ENCODE measurements around the gene C19orf53.

C19orf53 gene

DNA sequence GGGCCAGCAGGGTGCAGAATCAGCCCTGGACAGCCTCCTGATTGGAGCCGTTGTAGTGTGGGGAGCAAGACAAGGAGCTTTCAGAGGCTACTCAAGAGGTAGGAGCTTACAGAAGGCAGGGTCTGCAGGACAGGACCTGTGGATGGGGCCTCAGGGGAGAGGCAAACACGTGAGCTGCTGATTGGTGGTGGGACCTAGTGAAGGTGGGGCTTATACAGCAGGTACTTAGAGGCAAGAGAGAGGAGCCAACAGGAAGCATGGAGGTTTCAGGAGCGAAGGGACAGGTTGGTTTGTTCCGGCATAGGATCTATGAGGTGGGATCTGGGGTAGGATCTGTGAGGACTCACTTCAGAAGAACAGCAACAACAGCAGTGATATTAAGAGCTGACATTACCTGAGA, 53.4 kb downstream of the C19orf53 start:
- no peak for DNase-seq
